EH (cell line): Measurements from ENCODE around the gene FFAR3.

Source experiments
- DNase-seq: peaks from one replicate; pipeline ENCODE4 v3.0.0-alpha.2; 2015; ENCODE audit warnings: low read depth

Gene FFAR3

DNA sequence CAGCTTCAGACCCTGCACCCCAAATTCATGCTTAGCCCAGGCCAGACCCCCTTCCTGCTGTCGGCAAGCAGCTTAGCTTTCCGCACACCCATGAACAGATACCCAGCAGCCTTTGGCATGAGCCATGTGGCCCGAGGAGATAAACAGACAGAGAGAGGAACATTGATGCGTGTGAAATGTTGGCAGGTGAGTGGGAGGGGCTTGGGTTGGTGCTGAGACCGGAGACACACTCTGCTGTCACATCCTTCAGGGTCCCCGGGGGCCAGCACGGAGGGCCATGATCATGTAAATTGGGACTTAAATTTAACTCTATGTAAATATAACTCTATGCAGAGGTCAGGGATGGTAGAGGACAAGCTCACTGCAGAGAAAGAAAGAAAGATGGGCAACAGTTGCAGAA lies 27.8 kb upstream of the FFAR3 start:
- DNase-seq = no peak

GRCh38 chr19:35331551-35332214 lies 26.6 kb upstream of the FFAR3 start:
- no peak for DNase-seq

GRCh38 chr19:35332817-35333216 lies 25.4 kb upstream of the FFAR3 start:
- no peak for DNase-seq

GRCh38 chr19:35334144-35334753 lies 24.0 kb upstream of the FFAR3 start:
- no peak for DNase-seq

DNA sequence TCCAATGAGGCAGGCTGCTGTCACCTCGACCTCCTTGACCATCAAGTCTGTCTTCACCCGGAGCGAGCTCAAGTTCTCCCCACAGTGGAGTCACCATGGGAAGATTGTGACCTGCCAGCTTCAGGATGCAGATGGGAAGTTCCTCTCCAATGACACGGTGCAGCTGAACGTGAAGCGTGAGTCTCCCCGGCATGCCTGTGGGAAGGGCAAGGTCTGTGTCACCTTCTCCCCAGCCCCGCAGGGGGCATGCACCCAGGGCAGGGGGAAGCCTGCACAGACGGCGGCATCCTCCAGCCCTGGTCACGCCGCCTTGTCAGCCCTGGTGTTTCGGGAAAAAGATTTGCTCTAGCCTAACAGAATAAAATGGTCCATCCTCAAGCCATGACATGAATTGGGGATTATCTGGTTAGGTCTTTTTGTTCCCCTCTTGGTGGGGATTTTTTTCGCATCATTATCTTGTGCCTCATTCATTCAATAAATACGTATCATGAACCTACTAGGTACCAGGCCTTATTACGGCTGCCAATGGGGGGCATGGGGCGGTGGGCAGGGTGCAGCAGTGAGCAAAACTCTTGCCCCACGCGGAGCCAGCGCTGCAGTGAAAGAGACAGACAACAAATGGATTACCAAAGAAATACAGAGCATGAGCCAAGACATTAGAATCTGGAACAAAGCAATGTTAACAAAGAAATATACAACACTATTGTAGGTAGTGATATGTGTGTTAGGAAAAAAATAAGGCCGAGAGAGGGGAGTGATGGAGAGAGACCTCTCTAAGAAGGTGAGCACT lies 21.9 kb upstream of the FFAR3 start:
- no peak for DNase-seq

DNA sequence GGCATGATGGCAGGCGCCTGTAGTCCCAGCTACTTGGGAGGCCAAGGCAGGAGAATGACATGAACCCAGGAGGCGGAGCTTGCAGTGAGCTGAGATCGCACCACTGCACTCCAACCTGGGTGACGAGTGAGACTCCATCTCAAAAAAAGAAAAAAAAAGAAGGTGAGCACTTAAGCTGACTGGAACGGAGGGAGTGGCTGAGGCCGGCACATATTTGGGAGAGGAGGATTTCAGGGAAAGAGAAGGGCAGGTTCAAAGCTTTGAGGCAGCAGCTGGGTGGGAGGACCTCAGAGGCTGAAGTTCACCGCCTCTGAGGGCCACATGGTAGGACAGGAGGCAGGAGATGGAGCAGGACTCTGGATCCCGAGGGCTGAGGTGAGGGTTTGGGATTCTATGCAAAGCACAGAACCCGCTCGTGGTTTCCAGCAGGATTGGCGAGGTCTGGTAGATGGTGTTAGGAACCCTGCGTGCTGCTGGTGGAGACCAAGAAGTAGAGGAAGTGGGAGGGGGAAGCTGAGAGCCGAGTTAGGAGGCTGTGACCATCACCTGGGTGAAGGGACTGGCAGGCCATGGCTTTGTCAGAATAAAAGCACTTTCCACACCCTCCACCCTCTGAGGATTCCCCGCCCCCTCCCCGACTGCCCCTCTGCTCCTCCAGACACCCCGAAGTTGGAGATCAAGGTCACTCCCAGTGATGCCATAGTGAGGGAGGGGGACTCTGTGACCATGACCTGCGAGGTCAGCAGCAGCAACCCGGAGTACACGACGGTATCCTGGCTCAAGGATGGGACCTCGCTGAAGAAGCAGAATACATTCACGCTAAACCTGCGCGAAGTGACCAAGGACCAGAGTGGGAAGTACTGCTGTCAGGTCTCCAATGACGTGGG lies 20.9 kb upstream of the FFAR3 start:
- no peak for DNase-seq

GRCh38 chr19:35337984-35338296 lies 20.3 kb upstream of the FFAR3 start:
- no peak for DNase-seq

GRCh38 chr19:35340431-35340830 lies 17.8 kb upstream of the FFAR3 start:
- no peak for DNase-seq

DNA sequence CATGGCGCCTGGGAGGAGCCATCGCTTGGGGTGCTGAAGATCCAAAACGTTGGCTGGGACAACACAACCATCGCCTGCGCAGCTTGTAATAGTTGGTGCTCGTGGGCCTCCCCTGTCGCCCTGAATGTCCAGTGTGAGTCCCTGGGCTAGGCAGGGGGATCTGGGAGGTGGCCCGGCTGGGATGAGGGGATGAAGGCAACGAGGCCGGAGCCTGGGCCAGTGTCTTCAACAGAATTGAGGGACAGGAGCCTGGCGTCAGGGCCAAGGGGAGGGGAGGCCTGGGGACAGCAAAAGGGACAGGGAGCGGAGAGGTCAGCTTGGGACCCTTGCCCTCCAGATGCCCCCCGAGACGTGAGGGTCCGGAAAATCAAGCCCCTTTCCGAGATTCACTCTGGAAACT lies 17.3 kb upstream of the FFAR3 start:
- no peak for DNase-seq

- DNase-seq = no peak
These were observed 16.6 kb upstream of the FFAR3 start for GRCh38 chr19:35341565-35342225.

DNA sequence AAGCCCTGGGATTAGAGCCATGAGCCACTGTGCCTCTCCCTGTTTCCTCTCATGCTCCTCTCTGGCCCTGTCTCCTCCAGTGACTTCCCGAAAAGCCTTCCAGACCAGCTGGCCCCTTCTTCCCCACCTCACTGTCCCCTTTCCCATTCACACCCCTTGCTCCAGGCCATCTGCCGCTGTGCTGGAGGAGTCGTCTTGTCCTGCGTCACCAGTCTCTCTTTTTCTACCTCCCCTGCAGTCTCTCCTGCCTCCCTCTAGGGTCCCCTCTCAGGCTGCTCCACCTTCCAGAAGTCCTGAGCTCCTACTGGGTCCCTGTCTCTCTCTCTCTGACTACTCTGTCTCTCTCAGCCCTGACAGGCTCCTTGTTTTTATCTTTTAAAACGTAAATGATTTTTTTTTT lies 15.8 kb upstream of the FFAR3 start:
- no peak for DNase-seq

DNA sequence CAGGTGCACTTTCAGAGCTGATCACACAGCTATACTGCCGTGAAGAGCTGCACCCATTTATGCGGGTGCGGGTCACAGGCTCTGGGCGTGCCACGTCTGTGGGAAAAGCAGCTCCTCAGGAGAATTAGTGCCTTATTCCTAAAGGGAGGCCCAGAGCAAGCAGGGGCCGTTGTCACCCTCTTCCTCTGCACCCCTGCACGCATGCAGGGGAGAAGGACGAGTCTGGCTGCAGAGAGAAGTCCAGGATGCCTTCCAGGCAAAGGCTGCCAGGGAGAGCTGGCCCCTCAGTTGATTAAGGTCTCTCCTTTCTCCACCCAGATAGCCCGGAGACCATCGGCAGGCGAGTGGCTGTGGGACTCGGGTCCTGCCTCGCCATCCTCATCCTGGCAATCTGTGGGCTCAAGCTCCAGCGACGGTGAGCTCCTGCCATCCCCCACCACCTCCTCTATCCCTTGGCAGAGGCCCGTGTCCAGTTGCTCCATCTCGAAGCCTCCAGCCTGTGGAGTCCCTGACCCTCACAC lies 13.7 kb upstream of the FFAR3 start:
- DNase-seq = no peak

- no peak for DNase-seq
These were observed 12.6 kb upstream of the FFAR3 start for GRCh38 chr19:35345671-35346111.

DNA sequence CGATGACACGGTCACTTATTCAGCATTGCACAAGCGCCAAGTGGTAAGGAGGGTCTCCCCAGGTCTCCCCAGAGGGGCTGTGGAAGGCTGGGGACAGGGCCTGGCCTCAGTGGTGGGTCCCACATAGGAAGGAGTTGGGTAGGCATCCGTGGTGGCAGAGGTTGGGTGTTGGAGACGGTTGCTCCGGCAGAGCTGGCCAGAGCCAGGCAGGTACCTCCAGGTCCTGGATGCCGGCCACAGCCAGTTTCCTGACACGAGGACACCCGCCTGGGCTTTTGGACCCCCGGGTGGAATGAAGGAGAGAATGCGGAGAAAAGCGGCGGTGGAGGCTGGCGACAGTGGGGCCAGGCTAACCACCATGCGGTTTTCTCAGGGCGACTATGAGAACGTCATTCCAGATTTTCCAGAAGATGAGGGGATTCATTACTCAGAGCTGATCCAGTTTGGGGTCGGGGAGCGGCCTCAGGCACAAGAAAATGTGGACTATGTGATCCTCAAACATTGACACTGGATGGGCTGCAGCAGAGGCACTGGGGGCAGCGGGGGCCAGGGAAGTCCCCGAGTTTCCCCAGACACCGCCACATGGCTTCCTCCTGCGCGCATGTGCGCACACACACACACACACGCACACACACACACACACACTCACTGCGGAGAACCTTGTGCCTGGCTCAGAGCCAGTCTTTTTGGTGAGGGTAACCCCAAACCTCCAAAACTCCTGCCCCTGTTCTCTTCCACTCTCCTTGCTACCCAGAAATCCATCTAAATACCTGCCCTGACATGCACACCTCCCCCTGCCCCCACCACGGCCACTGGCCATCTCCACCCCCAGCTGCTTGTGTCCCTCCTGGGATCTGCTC lies 11.8 kb upstream of the FFAR3 start:
- no peak for DNase-seq

DNA sequence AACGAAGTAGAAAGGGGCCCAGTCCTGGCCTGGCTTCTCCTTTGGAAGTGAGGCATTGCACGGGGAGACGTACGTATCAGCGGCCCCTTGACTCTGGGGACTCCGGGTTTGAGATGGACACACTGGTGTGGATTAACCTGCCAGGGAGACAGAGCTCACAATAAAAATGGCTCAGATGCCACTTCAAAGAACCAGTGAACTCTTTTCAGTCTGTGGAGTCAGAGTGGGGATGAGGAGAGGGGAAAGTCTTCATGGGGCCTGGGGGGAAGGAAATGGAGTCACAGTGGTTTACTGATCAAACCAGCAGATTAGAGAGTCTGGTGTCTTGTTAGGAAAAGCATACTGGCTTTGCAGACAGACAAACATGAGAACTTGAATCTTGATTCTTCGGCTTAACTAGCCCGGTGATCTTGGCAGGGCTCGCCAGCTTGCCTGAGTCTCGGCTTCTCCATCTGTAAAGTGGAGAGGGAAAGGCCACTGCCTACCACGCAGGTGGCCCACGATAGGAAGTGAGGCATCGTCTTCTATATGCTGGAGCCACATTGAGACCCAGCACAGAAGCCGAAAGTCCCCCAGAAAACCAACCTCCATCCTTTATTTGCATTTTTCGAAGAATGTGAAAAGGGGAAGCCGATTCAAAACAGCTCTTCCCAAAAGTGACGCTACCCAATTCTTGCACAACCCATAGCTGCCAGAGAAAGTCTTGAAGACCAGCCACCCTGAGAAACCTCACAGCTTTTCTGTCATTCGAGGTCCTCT lies 10.9 kb upstream of the FFAR3 start, which contains the start of gene FFAR1:
Gene FFAR1, plus strand, starts transcription at position 732 of the 759 bp plus-strand sequence. CDS start 3,650 bp downstream, outside the sequence.
- no peak for DNase-seq

- DNase-seq = no peak
These were observed 10.3 kb upstream of the FFAR3 start for GRCh38 chr19:35347930-35348298.

DNA sequence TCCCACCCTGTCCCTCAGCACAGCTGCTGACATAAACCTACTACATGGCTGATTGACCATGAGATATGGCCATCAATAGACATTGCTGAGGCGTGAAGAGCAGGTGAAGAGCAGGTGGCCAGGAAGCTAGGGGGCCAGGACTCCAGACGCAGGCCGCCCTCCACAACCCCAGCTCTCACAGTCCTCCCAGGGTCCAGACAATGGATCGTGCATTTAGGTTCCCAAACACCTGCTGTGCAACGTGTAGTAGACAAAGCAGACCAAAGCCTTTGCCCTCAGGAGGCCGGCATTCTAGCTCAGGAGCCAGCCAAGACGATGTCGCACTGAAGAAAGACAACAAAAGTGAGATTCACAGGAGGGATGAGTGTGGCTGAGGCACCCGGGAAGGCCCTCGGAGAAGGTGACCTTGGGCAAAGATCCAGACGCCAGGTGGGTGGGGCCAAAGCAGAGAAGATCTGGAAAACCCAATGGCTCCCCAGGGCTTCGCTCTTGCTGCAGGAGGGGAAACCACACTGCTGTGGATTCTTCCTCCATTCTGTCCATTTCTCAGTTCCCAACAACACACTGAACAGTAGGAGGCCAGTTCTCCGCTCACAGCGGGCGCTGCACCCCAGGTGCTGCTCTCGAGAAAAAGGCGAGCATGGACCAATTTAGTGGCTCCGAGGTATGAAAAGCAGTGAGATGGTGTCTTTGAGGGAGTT lies 9.2 kb upstream of the FFAR3 start:
- no peak for DNase-seq

DNA sequence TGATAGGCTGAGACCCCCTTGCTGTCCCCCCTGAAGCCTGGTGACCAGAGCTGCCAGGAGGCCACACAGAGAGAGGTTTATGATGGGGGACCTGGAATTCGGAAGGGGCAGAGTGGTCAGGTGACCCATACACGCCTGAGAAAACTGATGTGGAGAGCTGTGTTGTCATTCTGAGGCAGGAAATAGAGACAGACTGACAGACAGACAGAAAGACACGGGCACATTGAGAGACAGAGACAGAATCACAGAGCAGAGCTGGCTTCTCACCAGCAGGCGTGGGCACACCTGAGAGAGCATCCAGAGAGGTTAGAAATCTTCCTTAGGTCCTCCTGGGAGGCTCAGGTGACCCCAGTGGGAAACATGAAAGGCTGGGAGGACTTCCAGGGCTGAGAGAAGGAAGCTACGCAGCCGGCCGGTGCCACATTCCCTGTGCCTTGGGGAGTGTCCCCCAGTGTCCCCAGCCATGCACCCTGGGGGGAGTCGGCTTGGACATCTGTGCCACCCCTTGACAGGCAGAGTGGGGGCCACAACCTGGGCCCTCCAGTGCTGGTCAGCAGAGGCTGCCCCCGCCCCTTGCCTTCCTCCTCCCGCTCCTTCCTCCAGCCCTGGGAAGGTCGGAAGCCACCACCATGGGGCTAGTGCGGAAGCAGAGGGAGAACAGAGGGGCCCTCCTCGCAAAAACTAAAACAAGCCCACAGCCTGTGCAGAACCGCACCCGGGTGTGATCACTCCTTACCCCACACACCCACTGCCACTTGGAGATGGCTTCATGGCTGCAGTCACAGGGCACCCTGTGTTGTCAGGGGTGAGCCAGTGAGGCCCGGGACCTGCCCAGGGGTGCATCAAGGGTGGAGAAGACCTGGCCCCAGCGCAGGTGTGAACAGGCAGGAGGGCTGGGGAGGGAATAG lies 8.4 kb upstream of the FFAR3 start:
- no peak for DNase-seq
